Measurements from ENCODE around the gene ZBTB40.

Gene ZBTB40

DNA sequence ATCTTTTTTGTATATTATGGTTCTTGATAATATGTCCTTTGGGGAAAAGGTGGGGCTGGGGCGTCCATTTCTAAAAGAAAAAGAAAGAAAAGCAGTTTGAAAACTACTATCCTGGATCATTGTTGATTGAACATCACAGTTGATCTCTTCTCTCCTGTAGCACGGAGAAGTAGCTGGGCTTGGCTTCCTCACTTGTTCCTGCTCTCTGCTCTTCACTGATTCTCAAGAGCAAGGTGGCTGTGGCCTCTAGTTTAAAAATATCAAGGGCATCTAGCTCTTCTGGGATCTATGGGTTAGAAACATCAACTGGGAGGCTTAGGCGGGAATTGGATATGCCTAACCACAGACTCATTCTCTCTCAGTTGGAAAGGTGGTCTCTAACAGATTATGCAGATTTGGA is 73.6 kb downstream of the ZBTB40 start:
- Histone ChIP-seq H3K9me3 (ENCODE audit: severe bottlenecking) (no peaks in the 10 kb centered on the region), H3K36me3 (peaks cover 60% of the 10 kb centered on the region), H3K27ac (no peak overlapping the region), H3K4me3 (ENCODE audit: low read depth, low read length) (no peak overlapping the region), H3K27me3 (ENCODE audit: insufficient read depth, low read depth, severe bottlenecking) (no peaks in the 10 kb centered on the region)
- TF ChIP-seq, protein P1, sequence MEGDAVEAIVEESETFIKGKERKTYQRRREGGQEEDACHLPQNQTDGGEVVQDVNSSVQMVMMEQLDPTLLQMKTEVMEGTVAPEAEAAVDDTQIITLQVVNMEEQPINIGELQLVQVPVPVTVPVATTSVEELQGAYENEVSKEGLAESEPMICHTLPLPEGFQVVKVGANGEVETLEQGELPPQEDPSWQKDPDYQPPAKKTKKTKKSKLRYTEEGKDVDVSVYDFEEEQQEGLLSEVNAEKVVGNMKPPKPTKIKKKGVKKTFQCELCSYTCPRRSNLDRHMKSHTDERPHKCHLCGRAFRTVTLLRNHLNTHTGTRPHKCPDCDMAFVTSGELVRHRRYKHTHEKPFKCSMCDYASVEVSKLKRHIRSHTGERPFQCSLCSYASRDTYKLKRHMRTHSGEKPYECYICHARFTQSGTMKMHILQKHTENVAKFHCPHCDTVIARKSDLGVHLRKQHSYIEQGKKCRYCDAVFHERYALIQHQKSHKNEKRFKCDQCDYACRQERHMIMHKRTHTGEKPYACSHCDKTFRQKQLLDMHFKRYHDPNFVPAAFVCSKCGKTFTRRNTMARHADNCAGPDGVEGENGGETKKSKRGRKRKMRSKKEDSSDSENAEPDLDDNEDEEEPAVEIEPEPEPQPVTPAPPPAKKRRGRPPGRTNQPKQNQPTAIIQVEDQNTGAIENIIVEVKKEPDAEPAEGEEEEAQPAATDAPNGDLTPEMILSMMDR (IDR thresholded peaks at IDR 0.05; ENCODE audit: low read depth, low read length) = no peak
- no peak for DNase-seq

DNA sequence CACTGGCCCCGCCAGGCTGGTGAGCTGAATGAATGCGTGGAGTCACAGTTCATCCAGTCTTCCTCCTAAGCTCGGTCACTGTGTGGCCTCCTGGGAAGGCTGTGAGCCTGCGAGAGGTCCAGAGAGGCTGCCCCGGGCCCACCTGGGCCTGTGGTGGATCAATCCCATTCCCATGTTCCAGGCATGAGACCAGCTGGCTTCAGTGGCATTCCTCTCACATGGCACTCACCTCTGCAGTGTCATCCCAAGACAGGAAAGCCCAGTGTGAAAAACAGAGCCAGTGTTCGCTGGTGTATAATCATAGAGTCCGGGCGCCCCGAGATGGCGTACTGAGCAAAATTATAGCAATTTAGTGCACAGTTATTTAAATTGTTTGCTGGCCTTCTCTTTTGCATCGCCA is 74.0 kb downstream of the ZBTB40 start:
- H3K9me3 ChIP-seq (ENCODE audit: severe bottlenecking) = no peaks in the 10 kb centered on the region
- H3K27me3 ChIP-seq (ENCODE audit: insufficient read depth, low read depth, severe bottlenecking) = no peaks in the 10 kb centered on the region
- TF ChIP-seq, protein P1 (IDR thresholded peaks at IDR 0.05; ENCODE audit: low read depth, low read length) = no peak
- peaks cover 56% of the 10 kb centered on the region for H3K36me3 ChIP-seq
- no peak overlapping the region for H3K4me3 ChIP-seq (ENCODE audit: low read depth, low read length)
- H3K27ac ChIP-seq = no peak overlapping the region
- DNase-seq = no peak

DNA sequence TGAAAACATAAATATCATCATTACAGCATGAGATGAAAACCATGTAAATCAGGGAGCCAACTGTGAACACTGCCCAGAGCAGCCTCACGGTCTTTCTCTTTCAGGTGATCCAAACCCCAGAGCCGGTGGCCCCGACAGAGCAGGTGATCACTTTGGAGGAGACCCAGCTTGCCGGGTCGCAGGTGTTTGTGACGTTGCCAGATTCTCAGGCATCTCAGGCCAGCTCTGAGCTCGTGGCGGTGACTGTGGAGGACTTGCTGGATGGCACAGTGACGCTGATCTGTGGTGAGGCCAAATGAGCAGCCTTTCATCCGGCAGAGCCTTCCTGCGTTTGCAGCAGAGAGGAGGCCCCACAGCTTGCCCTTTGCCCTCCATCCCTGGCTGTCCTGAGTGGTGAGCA is 74.4 kb downstream of the ZBTB40 start:
- DNase-seq = no peak
- H3K9me3 ChIP-seq (ENCODE audit: severe bottlenecking) = no peaks in the 10 kb centered on the region
- peaks cover 52% of the 10 kb centered on the region for H3K36me3 ChIP-seq
- no peak overlapping the region for H3K27ac ChIP-seq
- H3K4me3 ChIP-seq (ENCODE audit: low read depth, low read length) = no peak overlapping the region
- no peaks in the 10 kb centered on the region for H3K27me3 ChIP-seq (ENCODE audit: insufficient read depth, low read depth, severe bottlenecking)
- TF ChIP-seq, protein P1 (IDR thresholded peaks at IDR 0.05; ENCODE audit: low read depth, low read length) = no peak

DNA sequence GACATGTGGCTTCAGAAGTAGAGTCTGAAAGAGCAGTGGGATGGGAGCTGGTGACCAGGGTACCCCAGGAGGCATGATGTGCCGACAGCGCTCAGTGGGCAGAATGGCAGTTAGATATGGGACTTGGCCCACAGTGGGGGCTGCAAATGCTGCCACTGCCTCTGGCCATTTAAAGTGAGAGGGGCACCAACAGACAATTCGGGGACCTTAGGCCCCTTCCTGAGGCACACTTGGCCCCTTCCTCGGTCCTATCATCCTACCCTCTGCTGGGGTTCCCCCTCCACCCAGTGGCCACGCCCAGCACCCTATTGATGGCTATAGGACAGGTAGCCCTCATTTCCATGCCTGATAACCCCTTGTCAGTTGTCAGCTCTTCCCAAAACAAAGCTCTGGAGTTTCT is 75.0 kb downstream of the ZBTB40 start:
- no peak overlapping the region for H3K4me3 ChIP-seq (ENCODE audit: low read depth, low read length)
- no peaks in the 10 kb centered on the region for H3K27me3 ChIP-seq (ENCODE audit: insufficient read depth, low read depth, severe bottlenecking)
- peaks cover 46% of the 10 kb centered on the region for H3K36me3 ChIP-seq
- TF ChIP-seq, protein P1 (IDR thresholded peaks at IDR 0.05; ENCODE audit: low read depth, low read length) = no peak
- no peaks in the 10 kb centered on the region for H3K9me3 ChIP-seq (ENCODE audit: severe bottlenecking)
- no peak overlapping the region for H3K27ac ChIP-seq
- DNase-seq = no peak

DNA sequence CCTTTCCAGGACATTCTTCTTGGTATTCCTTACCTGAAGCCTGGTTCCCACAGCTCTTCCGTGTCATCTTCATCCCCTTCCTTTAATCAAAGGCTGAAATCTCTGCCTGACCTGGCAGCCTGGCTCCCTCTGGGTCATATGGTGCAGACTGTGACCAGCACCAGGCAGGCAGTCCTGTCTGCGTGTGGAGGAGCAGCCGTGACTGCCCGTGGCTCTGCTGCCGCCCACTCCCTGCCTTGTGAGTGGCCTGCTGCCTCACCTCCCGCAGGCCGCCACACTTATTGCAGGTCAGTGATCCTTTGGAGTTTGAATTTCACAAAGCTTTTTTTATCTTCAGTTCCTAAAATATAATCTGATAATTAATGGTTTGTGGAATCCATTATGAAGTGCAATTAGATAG is 75.5 kb downstream of the ZBTB40 start:
- TF ChIP-seq, protein P1 (IDR thresholded peaks at IDR 0.05; ENCODE audit: low read depth, low read length) = 0 out of 2 replicates have a peak, but pooled peaks have one; percentile 0
- Histone ChIP-seq H3K36me3 (peaks cover 41% of the 10 kb centered on the region), H3K4me3 (ENCODE audit: low read depth, low read length) (no peak overlapping the region), H3K27ac (no peak overlapping the region), H3K9me3 (ENCODE audit: severe bottlenecking) (no peaks in the 10 kb centered on the region), H3K27me3 (ENCODE audit: insufficient read depth, low read depth, severe bottlenecking) (no peaks in the 10 kb centered on the region)
- DNase-seq = no peak

DNA sequence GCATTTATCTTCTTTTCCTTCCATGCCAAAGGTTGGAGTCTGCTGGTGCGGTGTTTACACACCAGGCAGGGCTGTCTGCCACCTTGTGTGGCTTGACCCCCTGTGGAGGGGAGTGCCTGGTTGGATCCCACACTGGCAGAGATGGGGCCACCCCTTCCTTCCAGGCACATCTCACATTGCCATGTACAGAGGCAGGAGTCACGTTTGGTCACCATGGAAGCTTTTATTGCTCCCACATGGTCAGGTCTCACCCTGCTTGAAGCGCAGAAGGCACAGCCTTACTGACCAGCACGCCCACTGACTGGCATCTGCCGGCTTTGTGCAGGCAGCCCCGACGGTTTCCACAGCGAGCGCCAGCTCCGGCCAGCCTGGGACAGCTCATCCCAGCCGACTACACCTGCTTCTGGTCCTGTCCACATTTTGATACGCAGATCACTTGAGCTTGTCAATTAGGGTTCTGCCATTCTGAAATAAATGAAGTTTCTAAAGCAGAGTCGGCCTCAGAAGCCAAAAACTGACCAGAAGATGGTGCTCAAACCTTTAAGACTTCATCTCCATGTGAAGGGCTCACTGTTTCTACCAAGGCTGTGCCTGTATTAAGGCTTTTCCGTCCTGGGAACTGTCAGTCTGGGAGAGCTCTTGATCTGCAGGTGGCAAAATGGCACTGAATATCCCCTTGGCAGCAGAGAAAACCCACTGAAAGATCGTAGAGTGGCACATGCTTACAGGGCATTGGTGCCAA is 76.1 kb downstream of the ZBTB40 start:
- TF ChIP-seq, protein P1 (IDR thresholded peaks at IDR 0.05; ENCODE audit: low read depth, low read length) = peak; percentile 51
- peaks cover 38% of the 10 kb centered on the region for H3K36me3 ChIP-seq
- no peaks in the 10 kb centered on the region for H3K27me3 ChIP-seq (ENCODE audit: insufficient read depth, low read depth, severe bottlenecking)
- H3K4me3 ChIP-seq (ENCODE audit: low read depth, low read length) = no peak overlapping the region
- no peaks in the 10 kb centered on the region for H3K9me3 ChIP-seq (ENCODE audit: severe bottlenecking)
- peak; percentile 36 for DNase-seq
- H3K27ac ChIP-seq = no peak overlapping the region

All from WERI-Rb-1 (cell line).